ENCODE measurements around the gene SAPCD2. TPM values are rescaled to one million over a fixed set of nuclear protein-coding genes. Genes with fewer than 3 reads are reported as not detected.
"Not testable (repeated sequence)": the region's sequence is repeated elsewhere in the genome, so short reads cannot be mapped to it uniquely, and the experiment has no call there.

Gene SAPCD2
- polyA plus RNA-seq, 4 donors: 4.5 to 8.3 (median 5.7) TPM

DNA sequence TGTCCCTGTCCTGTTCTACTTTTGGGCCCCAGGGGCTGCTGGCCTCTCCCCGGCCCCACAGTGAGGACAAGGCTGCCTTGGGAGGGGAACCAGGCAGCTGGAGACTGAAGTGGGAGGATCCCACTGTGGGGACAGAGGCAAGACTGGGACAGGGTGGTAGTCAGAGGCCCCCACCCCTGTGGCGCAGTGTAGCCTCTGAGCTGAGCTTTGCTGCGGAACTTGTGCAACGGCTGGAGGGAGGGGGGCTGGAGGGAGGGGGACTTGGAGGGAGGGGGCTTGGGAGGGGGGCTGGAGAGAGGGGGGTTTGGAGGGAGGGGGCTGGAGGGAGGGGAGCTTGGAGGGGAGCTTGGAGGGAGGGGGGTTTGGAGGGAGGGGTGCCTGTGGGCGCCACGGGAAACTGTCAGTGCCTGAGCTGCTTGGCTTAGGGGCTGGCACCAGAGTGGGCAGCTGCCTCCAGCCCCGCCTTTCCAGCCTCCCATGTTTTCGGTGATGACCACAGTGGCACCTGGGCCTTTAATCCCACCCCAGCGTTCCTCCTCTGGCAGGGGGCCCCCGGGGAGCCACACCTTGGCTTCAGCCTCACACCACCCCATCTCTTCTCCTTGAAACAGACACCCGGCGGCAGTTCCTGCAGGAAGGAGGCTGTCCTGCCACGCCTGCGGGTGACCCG lies 36.2 kb downstream of the SAPCD2 start:
- DNase-seq (ENCODE audit: low read depth in 4 of 4, low spot score in 3 of 4): no peak

DNA sequence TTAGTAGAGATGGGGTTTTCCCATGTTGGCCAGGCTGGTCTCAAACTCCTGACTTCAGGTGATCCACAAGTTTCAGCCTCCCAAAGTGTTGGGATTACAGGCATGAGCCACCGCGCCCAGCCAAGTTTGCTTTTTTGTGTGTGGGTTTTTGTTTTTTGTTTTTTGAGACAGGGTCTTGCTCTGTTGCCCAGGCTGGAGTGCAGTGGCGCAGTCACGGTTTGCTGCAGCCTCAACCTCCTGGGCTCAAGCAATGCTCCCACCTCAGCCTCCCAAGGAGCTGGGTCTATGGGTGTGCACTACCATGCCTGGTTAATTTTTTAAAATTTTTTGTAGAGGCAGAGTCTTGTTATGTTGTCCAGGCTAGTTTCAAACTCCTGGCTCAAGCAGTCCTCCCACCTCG lies 36.9 kb downstream of the SAPCD2 start:
- not testable (repeated sequence) for DNase-seq (ENCODE audit: low read depth in 4 of 4, low spot score in 3 of 4)

DNA sequence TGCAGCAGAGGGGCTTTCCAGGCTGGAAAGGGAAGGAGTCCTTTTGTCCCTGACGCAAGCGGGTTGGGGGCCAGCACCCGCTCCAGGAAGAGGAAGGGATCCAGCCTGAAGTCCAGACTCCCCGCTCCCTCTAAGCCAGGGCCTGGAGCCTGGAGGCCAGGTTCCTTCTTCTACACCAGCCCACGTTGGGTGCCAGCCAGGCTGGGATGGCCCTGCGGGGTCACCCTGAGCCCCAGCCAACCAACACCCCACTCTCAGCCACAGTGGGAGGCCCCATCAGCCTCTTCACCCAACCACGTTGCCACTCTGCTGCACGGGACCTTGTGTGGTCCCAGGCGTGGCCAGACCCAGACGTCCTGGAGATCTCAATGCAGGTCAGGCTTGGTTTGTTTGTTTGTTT lies 37.5 kb downstream of the SAPCD2 start:
- DNase-seq (ENCODE audit: low read depth in 4 of 4, low spot score in 3 of 4): no peak

DNA sequence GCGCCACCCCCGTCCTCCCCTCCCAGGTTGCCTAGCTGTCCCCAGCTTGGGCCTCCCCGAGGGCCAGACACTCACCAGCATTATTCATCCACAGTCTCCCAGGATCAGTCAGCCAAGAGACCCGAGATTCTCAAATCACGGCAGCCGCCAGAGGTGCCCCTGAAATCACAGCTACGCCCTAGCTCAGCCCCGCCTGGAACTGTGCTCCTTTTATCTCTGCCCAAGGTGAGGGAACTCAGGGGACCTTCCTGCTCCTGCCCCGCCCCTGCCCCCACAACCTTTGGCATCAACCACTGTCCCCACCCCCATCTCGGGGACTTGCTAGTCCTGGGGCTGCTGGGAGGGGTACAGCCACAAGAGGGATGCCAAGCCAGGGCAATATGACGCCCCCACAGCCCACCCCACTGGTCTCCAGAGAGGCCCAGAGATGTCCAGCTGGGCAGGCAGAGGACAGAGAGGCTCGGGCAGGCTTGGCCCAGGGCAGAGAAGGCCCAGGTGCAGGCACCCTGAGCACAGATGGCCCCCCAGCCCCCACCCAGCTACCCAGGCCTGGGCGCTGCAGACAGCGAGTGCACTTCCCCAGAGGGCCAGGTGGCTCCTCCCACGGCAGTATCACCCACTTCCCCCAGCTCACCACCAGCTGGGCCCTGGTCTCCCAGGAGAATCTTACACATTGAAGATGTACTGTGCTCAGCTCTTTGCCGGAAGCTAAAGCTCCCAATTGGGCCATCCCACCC lies 38.3 kb downstream of the SAPCD2 start, which contains the start of gene FUT7:
TSS of gene FUT7 (minus strand) at position 185 of the 737 bp plus-strand sequence. CDS start at position 88, 97 bp downstream.
- no peak for DNase-seq (ENCODE audit: low read depth in 4 of 4, low spot score in 3 of 4)

DNA sequence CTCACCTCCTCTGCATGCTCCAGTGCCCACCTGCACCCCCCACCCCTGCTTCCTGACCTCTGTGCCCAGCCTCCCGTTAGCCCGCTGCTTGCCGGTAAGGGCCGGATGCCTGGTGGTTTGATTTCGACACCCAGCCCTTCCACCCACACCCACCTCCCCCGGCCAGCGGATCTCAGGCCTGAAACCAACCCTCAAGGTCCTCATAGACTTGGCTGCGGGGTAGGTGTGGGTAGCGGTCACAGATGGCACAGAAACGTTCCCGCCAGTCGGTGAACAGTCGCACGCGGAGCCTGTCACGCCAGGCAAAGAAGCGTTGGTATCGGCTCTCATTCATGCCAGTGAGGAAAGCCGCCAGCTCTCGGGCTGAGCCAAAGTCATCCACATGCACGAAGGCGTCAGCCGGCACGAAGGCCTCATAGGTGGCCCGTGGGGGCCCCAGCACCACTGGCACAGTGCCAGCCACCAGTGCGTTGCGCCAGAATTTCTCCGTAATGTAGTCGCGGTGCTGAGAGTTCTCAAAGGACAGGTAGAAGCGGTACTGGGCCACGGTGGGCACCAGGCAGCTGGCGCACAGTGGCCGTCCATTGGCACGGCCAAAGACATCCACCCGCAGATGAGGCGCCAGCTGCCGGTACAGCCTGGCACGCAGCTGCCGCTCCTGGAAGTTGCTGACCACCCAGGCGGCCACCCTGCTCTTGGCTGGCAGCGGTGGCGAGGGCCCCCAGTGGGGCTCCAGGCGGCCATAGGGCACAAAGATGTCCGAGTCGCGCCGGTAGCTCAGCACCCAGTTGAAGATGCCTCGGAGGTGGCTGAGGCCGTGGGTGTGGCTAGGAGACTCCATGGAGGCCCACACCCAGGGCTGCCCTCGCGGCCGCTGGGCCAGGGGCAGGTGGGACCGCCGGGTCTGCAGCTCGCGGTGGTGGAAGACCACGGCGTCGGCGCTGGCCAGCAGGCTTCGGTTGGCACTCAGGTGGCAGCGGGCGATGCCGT lies 39.5 kb downstream of the SAPCD2 start:
- no peak for DNase-seq (ENCODE audit: low read depth in 4 of 4, low spot score in 3 of 4)

DNA sequence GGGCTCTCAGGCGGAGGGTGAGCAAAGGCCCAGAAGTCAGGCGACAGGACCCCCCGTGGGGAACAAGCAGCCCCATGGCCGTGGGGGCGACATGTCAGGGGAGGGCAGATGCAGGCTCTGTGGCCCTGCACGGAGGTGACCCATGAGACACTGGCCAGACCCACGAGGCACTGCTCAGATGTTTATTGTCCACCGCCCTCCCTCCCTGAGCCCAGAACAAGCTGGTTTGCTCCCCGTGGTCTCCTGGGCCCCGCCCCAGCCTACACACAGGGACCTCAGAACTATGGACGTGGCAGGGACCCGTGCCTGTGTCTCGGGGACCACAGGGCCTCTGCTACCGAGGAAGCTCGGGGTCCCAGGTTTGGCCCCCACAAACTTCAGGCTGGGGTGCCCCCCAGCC lies 40.4 kb downstream of the SAPCD2 start:
- DNase-seq (ENCODE audit: low read depth in 4 of 4, low spot score in 3 of 4): no peak

DNA sequence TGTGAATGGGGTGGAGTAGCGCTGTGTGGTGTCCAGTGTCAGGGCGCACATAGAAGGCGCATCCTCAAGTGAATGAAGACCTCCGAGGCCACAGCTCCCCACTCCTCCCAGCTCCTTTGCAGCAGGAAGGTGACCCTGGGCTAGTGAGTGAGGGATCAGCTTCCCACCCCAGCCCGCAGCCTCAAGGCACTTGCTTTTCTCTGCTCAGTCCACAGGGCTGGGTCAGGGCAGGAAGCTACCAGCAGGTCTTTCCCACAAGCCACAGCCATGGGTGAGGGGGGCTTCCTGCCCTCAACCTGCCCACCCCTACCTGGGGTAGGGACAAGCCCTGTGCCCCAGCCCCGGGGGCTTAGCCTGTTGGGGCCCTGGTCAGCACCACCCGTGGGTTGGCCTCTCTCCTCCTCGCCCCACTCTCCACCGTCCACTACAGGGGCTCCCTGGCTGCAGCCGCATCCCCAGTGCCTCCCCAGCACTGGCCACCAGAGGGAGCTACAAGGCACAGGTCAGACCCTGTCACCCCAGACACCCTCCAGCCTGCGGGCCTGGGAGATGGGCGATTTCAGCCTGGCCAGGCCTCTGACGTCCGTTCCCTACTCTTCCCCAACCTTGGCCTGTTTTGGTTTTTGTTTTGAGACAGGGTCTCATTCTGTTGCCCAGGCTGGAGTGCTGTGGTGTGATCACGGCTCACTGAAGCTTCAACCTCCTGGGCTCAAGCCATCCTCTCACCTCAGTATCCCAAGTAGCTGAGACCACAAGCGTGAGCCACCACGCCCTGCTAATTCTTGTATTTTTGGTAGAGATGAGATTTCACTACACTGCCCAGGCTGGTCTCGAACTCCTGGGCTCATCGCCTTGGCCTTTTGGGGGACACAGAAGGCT lies 41.1 kb downstream of the SAPCD2 start:
- no peak for DNase-seq (ENCODE audit: low read depth in 4 of 4, low spot score in 3 of 4)

DNA sequence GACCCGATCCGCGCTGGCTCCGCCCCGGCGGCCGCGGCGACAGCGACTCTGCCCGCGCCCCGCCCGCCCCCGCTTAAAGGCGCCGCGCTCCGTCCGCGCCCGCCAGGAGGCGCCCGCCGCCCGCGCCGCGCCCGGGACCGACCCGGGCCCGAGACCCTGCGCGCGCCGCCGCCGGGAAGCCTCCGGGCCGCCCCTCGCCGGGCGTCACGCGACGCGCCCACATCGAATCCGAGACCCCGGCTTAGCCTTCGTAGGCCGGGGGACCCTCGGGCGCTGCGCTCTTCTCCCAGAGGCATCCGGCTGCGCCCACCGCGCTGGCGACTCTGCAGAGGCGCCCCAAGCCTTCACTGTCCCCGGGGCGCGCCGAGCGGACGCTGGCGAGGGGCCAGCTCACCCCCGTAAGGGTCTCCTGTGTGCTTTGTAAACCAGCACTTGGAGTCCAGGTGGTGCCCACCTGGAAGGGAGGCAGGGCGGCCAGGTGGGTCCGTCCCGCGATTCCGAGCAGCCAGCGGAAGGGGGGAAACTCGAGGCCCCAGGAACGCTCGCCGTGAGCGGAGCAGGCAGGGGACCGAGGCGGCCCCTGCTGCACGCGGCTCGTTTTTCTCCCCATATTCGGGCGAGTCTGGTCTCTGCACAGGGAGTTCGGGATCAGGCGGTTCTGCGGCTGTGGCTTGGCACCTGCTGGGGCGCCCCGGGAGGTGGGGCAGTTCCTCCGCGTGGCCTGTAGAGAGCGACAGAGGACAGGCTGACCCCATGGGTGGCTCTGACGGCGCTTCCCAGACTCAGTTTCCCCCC lies 41.9 kb downstream of the SAPCD2 start:
- DNase-seq (ENCODE audit: low read depth in 4 of 4, low spot score in 3 of 4): no peak

DNA sequence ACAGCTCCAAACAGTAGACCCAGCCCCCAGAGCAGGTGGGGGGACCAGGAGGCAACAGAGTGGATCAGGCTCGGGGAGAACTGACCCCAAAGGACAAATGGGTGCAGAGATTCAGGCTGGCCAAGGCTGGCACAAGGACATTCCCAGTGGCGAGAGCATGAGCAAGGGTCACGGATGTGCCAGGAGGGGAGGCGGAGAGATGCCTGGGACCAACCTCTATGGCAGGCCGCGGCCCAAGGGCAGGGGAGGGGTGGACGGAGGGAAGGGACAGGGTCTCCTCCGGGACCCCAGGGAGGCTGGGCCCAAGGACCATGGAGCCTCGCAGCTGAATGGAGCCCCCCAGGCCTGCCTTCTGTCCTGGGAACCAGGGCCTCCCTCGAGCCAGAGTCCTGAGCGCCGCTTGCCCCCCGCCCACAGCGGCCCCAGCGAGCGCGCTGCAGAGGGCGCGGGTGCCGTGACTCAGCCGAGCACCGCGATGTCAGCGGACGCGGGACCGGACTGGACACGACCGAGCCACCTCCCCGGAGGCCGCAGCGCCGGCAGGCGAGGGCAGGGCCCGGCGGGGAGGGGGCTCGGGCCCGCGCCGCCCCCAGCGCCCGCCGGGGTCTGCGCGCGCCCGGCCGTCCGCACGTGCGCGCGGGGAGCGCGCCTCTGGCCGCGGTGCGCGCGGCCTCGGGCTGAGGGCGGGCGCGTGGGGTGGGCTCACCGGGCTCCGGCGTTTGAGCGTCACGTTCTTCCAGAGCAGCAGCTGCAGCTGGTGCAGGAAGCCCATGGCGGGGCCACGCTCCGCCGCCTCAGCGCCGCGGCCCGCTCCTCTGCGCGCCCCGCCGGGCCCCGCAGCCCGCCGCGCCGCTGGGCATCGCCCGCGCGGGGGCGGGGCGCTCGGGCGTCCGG lies 42.7 kb downstream of the SAPCD2 start, which contains the start of gene ABCA2:
TSS of gene ABCA2 (minus strand) at position 869 of the 894 bp plus-strand sequence. CDS start at position 772, 97 bp downstream.
- no peak for DNase-seq (ENCODE audit: low read depth in 4 of 4, low spot score in 3 of 4)

DNA sequence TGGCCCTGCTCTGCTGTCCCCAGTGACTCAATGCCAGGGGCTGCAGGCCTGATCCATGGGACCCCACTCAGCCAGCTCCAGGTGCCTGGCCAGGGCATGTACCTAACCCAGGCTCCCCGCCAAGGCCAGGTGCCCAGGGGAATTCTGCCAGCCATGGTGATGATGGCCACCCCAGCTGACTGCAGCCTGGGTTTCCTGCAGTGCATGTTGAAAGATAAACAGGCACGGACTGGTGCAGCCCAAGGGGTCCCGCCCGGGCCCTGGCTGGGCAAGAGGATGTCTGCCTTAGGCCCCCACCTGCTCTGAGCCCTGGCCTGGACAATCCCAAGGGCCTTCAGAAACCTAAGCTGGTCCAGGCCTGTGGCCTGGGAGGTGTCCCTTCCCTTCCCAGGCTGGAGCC lies 43.5 kb downstream of the SAPCD2 start:
- no peak for DNase-seq (ENCODE audit: low read depth in 4 of 4, low spot score in 3 of 4)

DNA sequence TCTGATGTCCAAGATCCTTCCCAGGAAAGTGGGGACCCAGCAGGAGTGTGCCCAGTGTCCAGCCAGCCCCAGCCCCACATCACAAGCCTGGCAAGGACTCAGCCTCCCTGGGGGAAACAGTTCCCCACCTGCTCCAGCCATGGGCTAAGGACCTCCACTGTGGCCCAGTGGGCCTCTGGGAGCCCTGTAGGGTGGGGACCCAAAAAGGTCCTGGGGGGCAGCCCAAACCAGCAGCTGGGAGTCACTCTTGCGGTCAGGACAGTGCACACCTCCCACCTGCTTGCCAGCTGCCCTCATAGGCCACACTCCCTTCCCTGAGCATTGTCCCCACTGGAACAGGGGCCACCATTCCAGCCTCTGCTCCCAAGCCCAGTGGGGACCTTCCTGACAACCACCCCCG lies 44.0 kb downstream of the SAPCD2 start:
- no peak for DNase-seq (ENCODE audit: low read depth in 4 of 4, low spot score in 3 of 4)

DNA sequence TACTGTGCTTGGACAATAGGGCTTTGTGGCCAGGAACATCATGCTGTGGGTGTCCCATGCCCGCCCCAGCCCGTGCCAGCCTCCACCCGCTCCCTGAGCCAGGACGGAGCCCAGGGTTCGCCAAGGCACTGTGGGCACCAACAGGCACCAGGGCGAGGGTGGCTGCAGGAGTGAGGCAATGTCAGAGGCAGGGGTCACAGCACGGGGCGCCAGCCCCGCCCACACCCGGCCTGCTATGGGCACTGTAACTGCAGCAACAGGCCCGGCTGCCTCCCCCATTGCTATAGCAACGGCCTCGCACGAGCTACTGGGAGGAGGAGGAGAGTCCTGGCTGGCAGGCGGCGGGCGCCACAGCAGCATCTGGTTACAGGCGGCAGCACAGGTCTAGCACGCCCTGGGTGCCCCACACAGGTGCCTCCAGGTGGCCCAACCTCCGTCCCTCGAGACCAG lies 44.8 kb downstream of the SAPCD2 start:
- DNase-seq (ENCODE audit: low read depth in 4 of 4, low spot score in 3 of 4): peak in 3 of 4 donors; percentile 63 to 82 (median 69)

DNA sequence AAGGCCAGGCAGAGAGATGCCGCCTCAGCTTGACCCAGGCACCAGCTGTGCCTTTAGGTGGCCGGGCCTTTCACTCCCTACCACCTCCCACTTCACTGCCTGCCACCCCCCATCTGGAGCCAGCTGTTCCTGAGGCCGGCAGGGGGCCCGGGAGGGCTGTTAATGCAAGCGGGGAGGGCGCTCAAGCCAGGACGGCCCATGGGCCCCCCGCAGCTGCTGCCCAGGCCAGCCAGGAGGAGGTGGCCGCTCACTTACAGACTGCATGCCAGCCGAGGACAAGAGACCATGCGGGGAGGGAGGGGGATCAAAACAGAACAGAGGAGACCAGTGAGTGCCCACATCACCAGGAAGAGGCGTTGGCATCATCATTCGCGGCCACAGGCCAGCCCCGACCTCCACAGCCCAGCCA lies 46.8 kb downstream of the SAPCD2 start:
- DNase-seq (ENCODE audit: low read depth in 4 of 4, low spot score in 3 of 4): no peak

DNA sequence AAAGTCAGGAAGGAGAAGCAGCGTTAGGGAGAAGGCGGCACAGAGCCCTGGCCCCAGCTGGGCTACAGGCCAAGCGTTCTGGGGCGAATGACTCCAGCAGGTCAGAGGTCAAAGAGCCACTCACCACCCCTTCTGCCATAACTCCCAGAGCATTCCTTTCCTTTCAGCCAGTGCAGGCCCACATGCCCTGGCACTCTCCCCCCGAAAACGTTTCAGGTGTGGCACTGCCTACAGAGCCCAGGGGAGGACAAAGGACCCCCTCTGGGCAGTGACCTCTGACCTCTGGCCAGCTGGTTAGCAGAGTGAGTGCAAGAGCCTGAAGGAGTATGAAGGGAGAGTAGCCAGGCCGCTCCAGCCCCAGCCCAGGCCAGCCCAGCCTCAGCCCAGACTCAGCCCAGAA lies 47.2 kb downstream of the SAPCD2 start:
- no peak for DNase-seq (ENCODE audit: low read depth in 4 of 4, low spot score in 3 of 4)

DNA sequence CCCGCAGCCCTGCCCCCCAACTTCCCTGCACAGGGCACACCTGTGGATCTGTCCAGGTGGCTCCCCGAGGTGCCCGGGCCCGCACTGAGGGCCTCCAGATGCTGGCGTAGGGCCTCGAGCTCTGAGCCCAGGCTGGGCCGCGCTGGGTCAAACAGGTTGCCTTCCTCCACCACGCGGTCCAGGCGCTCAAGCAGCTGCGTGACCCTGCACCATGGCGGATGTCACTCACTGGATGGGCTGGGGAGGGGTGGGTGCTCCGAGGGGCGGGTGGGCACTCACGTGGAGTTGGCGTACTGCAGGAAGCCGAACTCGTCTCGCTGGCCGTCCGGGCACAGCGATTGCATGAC lies 47.7 kb downstream of the SAPCD2 start:
- DNase-seq (ENCODE audit: low read depth in 4 of 4, low spot score in 3 of 4): no peak

DNA sequence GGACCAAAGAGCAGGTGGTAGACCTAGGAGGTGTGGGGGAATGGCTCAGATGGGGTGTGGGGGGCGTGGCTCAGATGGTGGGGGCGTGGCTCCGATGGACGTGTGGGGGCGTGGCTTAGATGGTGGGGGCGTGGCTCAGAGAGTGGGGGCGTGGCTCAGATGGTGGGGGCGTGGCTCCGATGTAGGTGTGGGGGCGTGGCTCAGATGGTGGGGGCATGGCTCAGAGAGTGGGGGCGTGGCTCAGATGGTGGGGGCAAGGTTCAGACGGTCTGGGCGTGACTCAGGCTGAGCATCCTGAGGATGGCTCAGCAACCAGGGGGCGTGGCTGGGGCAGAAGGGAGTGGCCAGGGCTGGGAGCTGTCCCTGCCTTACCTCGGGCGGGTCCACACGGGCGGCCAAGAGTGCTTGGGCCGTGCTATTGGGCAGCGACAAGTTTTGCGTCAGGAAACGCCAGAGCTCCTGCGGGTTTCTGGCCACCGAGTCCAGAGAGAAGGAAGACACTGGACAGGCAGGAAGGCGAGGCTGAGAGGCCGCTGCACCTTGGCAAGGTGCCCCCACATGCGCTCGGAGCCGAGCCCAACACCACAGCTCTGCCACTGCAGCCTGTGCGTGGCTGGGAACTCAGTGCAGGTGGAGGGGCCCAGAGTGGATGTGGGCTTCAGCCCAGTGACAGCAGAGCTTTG lies 48.2 kb downstream of the SAPCD2 start:
- no peak for DNase-seq (ENCODE audit: low read depth in 4 of 4, low spot score in 3 of 4)

DNA sequence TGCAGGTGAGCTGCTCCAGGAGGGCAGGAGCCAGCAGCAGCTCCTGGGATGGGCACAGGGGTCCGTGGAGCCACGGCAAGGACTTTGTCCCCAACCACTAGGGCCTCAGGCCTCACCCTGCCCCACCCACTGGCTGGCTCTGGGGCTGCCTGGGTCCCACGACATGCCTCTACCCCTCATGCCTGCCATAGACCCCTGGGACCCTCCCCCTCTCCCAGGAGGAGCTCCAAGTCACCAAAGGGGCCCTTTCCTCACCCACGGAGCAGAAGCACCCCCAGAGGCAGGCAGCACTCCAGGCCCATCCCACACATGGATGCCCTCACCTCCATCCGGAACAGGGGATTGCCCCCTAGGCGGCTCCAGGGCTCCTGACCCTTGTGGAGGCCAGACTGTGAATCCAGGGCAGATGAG lies 48.8 kb downstream of the SAPCD2 start:
- DNase-seq (ENCODE audit: low read depth in 4 of 4, low spot score in 3 of 4): no peak

Data from left renal pelvis (tissue), 4 donors.